Kidney epithelial cell (primary cell): ENCODE measurements around the gene PCBP3. TPM values are rescaled to one million over a fixed set of nuclear protein-coding genes. Genes with fewer than 3 reads are reported as not detected.
"Not testable (repeated sequence)": the region's sequence is repeated elsewhere in the genome, so short reads cannot be mapped to it uniquely, and the experiment has no call there.

Source experiments
- DNase-seq: peaks from one replicate; pipeline ENCODE4 v3.0.0-alpha.2; 2010; ENCODE audit warnings: low read depth
- H3K27me3 ChIP-seq: 2 replicates; pipeline ENCODE4 v1.6.0; 2011; ENCODE audit warnings: low read length; ENCODE audit not compliant: control insufficient read depth, insufficient read depth
- H3K36me3 ChIP-seq: 2 replicates; pipeline ENCODE4 v1.5.1; 2011; ENCODE audit warnings: low read length; ENCODE audit not compliant: control insufficient read depth, insufficient read depth
- H3K4me3 ChIP-seq: 2 replicates; pipeline ENCODE4 v1.5.1; 2011; ENCODE audit warnings: low read depth, mild to moderate bottlenecking, control low read depth, low read length
- total RNA-seq: library from RNA; depleted of rRNA; stranded (reverse); fragments of >200 nt; gene quantifications from 2 replicates; pipeline ENCODE4 v1.2.3, GENCODE V29; 2015
- TF ChIP-seq, protein P1 (sequence below): IDR thresholded peaks from 2 replicates; pipeline ENCODE4 v1.5.1; 2011; ENCODE audit warnings: mild to moderate bottlenecking, moderate library complexity, low read length, control low read depth, inconsistent platforms; ENCODE audit not compliant: insufficient read depth, poor library complexity, severe bottlenecking

The PCBP3 gene
- total RNA-seq, 1 donor from 2014 or later = 1.3 TPM

DNA sequence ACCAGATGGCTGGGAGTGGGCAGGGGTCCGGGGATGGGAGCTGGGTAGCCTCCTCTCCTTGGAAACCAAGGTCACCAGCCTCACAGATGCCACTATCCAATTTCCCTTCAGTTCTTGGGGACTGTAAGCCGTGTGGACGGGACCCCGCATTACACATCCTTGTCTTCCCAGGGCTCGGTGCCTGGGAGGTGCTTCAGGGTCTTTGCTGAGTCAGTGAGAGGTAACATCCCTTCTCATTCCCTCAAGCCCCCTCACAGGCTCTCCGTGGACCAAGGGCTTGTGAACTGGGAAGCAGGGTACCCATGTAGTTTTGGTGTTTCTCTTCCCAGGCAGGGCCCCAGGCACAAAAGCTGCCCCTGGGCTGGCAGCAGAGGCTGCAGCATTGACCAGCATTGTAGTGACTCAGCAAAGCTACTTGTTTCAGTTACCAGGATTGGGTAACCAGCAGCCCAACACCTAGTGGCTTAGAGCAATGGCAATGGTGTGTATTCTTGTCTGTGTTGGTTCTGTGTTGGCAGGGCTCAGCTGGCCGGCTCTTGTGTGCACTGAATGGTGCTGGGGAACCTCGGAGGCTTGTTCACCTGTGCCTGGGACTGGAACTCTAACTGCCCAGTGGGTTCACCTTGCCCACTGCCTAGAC, 24.6 kb upstream of the PCBP3 start:
- H3K27me3 ChIP-seq = peaks cover 43% of the 10 kb centered on the region
- no peaks in the 10 kb centered on the region for H3K36me3 ChIP-seq
- no peak for DNase-seq
- TF ChIP-seq, protein P1, sequence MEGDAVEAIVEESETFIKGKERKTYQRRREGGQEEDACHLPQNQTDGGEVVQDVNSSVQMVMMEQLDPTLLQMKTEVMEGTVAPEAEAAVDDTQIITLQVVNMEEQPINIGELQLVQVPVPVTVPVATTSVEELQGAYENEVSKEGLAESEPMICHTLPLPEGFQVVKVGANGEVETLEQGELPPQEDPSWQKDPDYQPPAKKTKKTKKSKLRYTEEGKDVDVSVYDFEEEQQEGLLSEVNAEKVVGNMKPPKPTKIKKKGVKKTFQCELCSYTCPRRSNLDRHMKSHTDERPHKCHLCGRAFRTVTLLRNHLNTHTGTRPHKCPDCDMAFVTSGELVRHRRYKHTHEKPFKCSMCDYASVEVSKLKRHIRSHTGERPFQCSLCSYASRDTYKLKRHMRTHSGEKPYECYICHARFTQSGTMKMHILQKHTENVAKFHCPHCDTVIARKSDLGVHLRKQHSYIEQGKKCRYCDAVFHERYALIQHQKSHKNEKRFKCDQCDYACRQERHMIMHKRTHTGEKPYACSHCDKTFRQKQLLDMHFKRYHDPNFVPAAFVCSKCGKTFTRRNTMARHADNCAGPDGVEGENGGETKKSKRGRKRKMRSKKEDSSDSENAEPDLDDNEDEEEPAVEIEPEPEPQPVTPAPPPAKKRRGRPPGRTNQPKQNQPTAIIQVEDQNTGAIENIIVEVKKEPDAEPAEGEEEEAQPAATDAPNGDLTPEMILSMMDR = no peak
- no peak overlapping the region for H3K4me3 ChIP-seq

DNA sequence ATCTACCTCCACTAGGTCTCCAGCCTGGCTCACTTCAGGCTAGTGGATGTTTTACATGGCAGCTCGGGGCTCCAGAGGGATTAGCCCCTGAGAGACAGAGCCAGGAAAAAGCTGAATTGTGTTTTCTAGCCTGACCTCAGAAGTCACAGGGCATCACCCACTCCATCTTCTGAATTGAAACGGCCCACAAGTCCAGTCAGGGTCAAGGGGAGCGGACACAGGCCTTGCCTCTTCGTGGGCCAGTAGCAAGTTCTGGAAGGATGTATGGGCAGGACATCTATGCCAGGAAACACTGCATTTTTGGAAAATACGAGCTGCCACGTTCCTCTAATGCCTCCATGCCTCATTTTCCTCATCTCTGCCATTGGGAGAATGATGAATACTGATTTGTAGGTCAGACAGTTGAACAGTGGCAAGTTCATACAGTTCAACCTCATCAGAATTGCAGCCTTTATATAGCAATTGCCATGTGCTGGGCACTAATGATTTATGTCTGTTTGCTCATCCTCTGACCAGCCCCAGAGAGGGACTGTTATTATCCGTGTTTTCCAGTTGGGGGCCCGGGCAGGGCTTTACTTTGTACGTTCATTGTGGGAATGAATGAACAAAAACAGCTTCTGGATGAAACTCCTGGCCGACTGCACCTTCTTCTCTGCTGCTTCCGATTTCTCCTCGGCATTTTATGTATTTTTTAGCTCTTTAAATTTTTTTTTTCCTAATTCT, 23.2 kb upstream of the PCBP3 start:
- TF ChIP-seq, protein P1 = no peak
- DNase-seq = no peak
- H3K27me3 ChIP-seq = peaks cover 37% of the 10 kb centered on the region
- no peak overlapping the region for H3K4me3 ChIP-seq
- no peaks in the 10 kb centered on the region for H3K36me3 ChIP-seq

DNA sequence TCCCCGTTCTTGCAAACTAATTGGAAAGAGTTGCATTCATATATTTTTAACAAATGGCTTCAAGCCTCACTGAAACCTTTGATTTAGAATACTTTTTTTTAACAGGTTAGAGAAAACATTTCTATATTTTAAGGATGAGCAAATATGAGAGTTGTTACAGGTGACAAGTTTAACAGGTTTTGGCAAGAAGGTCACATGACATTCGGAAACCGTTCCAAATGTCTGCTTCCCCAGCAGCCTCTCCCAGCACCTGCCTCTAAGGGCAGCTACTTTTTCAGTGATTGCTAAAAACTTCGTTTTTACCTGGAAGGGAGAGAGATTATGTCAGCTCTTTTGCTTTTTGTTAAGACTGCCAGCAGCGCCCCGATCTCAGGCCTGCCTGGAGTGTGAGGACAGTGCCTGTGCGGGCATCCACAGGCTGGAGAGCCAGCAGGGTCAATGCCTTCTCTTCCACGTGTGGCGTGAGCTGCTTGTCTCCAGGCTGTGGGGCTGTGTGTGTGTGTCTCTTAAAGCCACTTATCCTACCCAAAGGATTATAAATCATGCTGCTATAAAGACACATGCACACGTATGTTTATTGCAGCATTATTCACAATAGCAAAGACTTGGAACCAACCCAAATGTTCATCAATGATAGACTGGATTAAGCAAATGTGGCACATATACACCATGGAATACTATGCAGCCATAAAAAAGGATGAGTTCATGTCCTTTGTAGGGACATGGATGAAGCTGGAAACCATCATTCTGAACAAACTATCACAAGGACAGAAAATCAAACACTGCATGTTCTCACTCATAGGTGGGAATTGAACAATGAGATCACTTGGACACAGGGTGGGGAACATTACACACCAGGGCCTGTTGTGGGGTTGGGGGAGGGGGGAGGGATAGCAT, 21.8 kb upstream of the PCBP3 start:
- H3K36me3 ChIP-seq, H3K4me3 ChIP-seq, DNase-seq: not testable (repeated sequence)
- H3K27me3 ChIP-seq = peaks cover 28% of the 10 kb centered on the region

DNA sequence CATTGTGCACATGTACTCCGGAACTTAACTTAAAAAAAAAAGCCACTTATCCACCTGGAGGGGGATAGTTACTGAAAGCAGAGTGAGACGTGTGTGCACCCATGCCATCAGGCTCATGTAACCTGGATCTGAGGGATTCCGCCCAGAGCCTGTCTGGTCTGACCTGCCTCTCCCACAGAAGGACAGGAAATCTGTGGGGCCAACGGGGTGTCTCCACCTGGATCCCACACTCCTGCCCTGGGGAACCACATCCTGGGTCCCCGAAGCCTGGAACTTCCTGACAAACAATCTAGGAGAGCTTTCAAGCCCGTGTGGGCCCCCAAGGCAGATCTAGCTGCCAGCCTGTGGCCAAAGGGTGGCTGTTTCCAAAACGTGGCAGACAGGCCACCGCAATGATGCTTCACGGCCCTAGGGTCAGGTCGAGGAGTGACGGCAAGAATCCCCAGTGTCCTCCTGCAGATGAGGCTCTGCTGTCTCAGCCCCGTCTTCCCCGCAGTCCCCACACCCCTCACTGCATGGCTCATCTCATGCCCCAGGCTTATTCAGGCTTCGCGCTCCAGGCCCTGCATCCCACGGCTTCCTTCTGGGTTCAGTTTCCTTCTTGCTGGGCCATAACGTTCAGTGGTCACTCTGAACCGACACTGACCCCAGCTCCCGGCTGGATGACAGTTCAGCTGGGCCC, 21.0 kb upstream of the PCBP3 start:
- TF ChIP-seq, protein P1 = no peak
- Histone ChIP-seq H3K36me3 (no peaks in the 10 kb centered on the region), H3K27me3 (peaks cover 25% of the 10 kb centered on the region), H3K4me3 (no peak overlapping the region)
- DNase-seq = no peak

DNA sequence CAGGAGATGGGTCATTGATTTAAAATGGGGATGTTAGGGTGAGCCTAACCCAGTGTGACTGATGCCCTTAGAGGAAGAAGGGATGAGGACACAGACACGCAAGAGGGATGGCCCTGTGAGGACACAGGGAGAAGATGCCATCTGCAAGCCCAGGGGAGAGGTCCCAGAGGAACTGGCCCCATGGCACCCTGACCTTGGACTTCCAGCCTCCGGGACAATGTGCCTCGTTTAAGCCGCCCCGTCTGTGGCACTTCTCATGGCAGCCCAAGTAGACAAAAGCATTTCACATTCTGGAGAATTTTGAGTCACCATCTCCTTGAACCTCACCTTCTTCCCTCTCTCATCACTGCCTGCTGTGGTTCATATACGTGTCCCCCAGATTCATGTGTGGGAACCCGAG, 20.1 kb upstream of the PCBP3 start:
- Histone ChIP-seq H3K4me3 (no peak overlapping the region), H3K36me3 (no peaks in the 10 kb centered on the region), H3K27me3 (peaks cover 18% of the 10 kb centered on the region)
- TF ChIP-seq, protein P1 = no peak
- DNase-seq = no peak

DNA sequence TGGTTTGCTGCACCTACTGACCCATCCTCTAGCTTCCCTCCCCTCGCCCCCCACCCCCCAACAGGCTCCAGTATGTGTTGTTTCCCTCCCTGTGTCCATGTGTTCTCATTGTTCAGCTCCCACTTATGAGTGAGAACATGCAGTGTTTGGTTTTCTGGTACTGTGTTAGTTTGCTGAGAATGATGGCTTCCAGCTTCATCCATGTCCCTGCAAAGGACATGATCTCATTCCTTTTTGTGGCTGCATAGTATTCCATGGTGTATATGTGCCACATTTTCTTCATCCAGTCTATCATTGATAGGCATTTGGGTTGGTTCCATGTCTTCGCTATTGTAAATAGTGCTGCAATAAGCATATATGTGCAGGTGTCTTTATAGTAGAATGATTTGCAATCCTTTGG, 17.4 kb upstream of the PCBP3 start:
- not testable (repeated sequence) for H3K4me3 ChIP-seq, DNase-seq, H3K36me3 ChIP-seq
- peaks cover 18% of the 10 kb centered on the region for H3K27me3 ChIP-seq
